K562 (cell line): ENCODE data around the gene OXNAD1. TPM values are rescaled to one million over a fixed set of nuclear protein-coding genes. Genes with fewer than 3 reads are reported as not detected.

Experiments used
- ATAC-seq: fragments of 200-7000 bp; cut with Tn5 transposase; 3 replicates; pipeline ENCODE4 v1.9.1; 2020; ENCODE audit warnings: moderate library complexity
- BruUV-seq: library from RNA; stranded (reverse); fragments of 400-500 nt; replicated peaks from 2 replicates; lab custom pipeline; 2021; lab: Mats Ljungman, UMichigan
- CTCF ChIA-PET: fragments of 300-600 bp; formaldehyde crosslinking; extraction: SDS; loops from one replicate; lab custom pipeline; 2021; ENCODE audit warnings: low intra/inter-chr PET ratio; lab: Yijun Ruan, JAX
- POLR2A ChIA-PET: fragments of 300-600, 350-650 bp; sonication (Branson Sonifier 250); formaldehyde crosslinking; extraction: SDS; loops from one replicate; lab custom pipeline; 2021; ENCODE audit warnings: antibody characterized with exemption, inconsistent platforms; lab: Yijun Ruan, JAX
- DNase-seq, 4 experiments: peaks; one replicate each; pipeline versions ENCODE4 v3.0.0 to v3.0.0-alpha.2; 2011 to 2018; ENCODE audit warnings: low spot score in 3 of 4, mixed read lengths in 3 of 4; ENCODE audit errors: extremely low read depth in 1 of 4
- FAIRE-seq: peaks from 2 replicates; lab custom pipeline; 2011; peaks lifted over from hg19 to GRCh38; lab: Jason Lieb, UNC
- H2AFZ ChIP-seq: 2 replicates; pipeline ENCODE4 v1.6.0; 2011; ENCODE audit warnings: low read depth, low read length, control low read depth, inconsistent platforms
- H3K27ac ChIP-seq: fragments of 200-600 bp; 3 replicates; pipeline ENCODE4 v1.8.0; 2011; ENCODE audit warnings: low read depth, mild to moderate bottlenecking, control low read depth, inconsistent platforms, low read length, moderate library complexity, mixed read lengths; ENCODE audit errors: extremely low read depth
- H3K27me3 ChIP-seq, 2 experiments: fragments of 300-600 bp in 1 of 2; 2 replicates in 1 of 2; 3 replicates in 1 of 2; pipeline versions ENCODE4 v1.6.0 to v1.8.0; 2011; ENCODE audit warnings: inconsistent platforms in 2 of 2, low read length in 2 of 2, mild to moderate bottlenecking in 1 of 2, mixed read lengths in 1 of 2, moderate library complexity in 1 of 2; ENCODE audit not compliant: control insufficient read depth in 2 of 2, insufficient read depth in 2 of 2
- H3K36me3 ChIP-seq: fragments of 300-600 bp; 3 replicates; pipeline ENCODE4 v1.8.0; 2011; ENCODE audit warnings: mild to moderate bottlenecking, low read length, inconsistent platforms; ENCODE audit not compliant: control insufficient read depth, insufficient read depth
- H3K4me1 ChIP-seq, 2 experiments: fragments of 200-600 bp in 1 of 2; replicated peaks in 1 of 2; 2 replicates in 1 of 2; 3 replicates in 1 of 2; pipeline versions ENCODE4 v1.5.1 to v1.8.0; 2011; ENCODE audit warnings: inconsistent platforms in 2 of 2, low read length in 2 of 2, mild to moderate bottlenecking in 1 of 2, mixed read lengths in 1 of 2, moderate library complexity in 1 of 2; ENCODE audit not compliant: control insufficient read depth in 2 of 2, insufficient read depth in 2 of 2
- H3K4me2 ChIP-seq: 2 replicates; pipeline ENCODE4 v1.6.1; 2011; ENCODE audit warnings: low read length, control low read depth, inconsistent platforms, mixed read lengths; ENCODE audit not compliant: insufficient read depth
- H3K4me3 ChIP-seq: fragments of 200-600 bp; sonication (generic), shearing (Covaris generic); 2 replicates; pipeline ENCODE4 v1.5.1; 2016; ENCODE audit warnings: control low read depth, inconsistent platforms
- H3K79me2 ChIP-seq: fragments of 200-600 bp; 3 replicates; pipeline ENCODE4 v1.8.0; 2011; ENCODE audit warnings: low read length, inconsistent platforms; ENCODE audit not compliant: control insufficient read depth, insufficient read depth
- H3K9ac ChIP-seq, 2 experiments: 2 replicates each; pipeline versions ENCODE4 v1.6.0 to v1.6.1; 2011; ENCODE audit warnings: low read depth in 2 of 2, low read length in 2 of 2, control low read depth in 1 of 2, inconsistent platforms in 1 of 2, mild to moderate bottlenecking in 1 of 2, mixed read lengths in 1 of 2; ENCODE audit not compliant: insufficient read depth in 1 of 2
- H3K9me1 ChIP-seq: one replicate; pipeline ENCODE4 v1.6.0; 2011; ENCODE audit warnings: inconsistent platforms, mild to moderate bottlenecking, low read length, moderate library complexity; ENCODE audit not compliant: control insufficient read depth, insufficient read depth
- H3K9me3 ChIP-seq: replicated peaks from 2 replicates; pipeline ENCODE4 v1.5.1; 2011; ENCODE audit warnings: low read depth, low read length, inconsistent platforms; ENCODE audit not compliant: control insufficient read depth, insufficient read depth
- H4K20me1 ChIP-seq: replicated peaks from 2 replicates; pipeline ENCODE4 v1.6.1; 2011; ENCODE audit warnings: low read length, inconsistent platforms, mixed read lengths; ENCODE audit not compliant: control insufficient read depth, insufficient read depth
- EHMT2 ChIP-seq: fragments of 450-650 bp; IDR thresholded peaks from 2 replicates; pipeline ENCODE4 v1.6.1; 2018; ENCODE audit warnings: antibody characterized with exemption
- FOS ChIP-seq: IDR thresholded peaks from 3 replicates; pipeline ENCODE4 v1.6.1; 2011; ENCODE audit not compliant: insufficient read length; ENCODE audit errors: extremely low read depth
- HNRNPH1 ChIP-seq: fragments of 200-400 bp; formaldehyde crosslinking; optimal IDR thresholded peaks from 2 replicates; pipeline ENCODE3; 2017; ENCODE audit warnings: low read depth, mild to moderate bottlenecking, low read length, moderate library complexity
- JUN ChIP-seq, 2 experiments: sonication (generic) in 1 of 2; formaldehyde crosslinking in 1 of 2; IDR thresholded peaks; 2 replicates each; pipeline versions ENCODE4 v1.6.1 to v1.8.0; 2012 to 2022; ENCODE audit warnings: borderline replicate concordance in 2 of 2, mild to moderate bottlenecking in 2 of 2, improper control_type of control experiment in 1 of 2, low read depth in 1 of 2, low read length in 1 of 2, missing genetic modification reagents in 1 of 2
- L3MBTL2 ChIP-seq: fragments of 450-650 bp; IDR thresholded peaks from 2 replicates; pipeline ENCODE4 v1.6.1; 2016; ENCODE audit warnings: mild to moderate bottlenecking, moderate library complexity
- MNT ChIP-seq, 2 experiments: fragments of 450-650 bp; conservative IDR thresholded peaks; 2 replicates each; pipeline ENCODE4 v1.6.1; 2017; ENCODE audit warnings: mild to moderate bottlenecking in 2 of 2, moderate library complexity in 2 of 2
- RAD51 ChIP-seq: fragments of 450-650 bp; IDR thresholded peaks from 2 replicates; pipeline ENCODE4 v1.7.1; 2016; ENCODE audit warnings: low read depth, mild to moderate bottlenecking, borderline replicate concordance
- RBM17 ChIP-seq: fragments of 200-400 bp; formaldehyde crosslinking; IDR thresholded peaks from 2 replicates; pipeline ENCODE4 v1.6.1; 2017; ENCODE audit warnings: low read depth, mild to moderate bottlenecking, low read length, borderline replicate concordance
- WGBS: fragments of 100-300 bp; shearing (Covaris generic); methylation state at CpG from one replicate; pipeline ENCODE4 v1.1.6; 2016; ENCODE audit warnings: low coverage, mixed read lengths; ENCODE audit not compliant: insufficient coverage; ENCODE audit errors: missing lambda C conversion rate; 5-methylcytosine and 5-hydroxymethylcytosine counted together
- in situ Hi-C: fragments of 300-500 bp; cut with MboI; formaldehyde crosslinking; loops from 4 replicates; pipeline ENCODE4 v1.15.0; 2018; ENCODE audit warnings: inconsistent platforms, mixed read lengths
- intact Hi-C: fragments of 100-400 bp; cut with micrococcal nuclease; formaldehyde crosslinking; loops from 2 replicates; pipeline ENCODE4 v1.14.2; 2022
- polyA plus RNA-seq, 8 experiments: library from polyadenylated mRNA; depleted of rRNA in 4 of 8; stranded (reverse) in 5 of 8; unstranded in 3 of 8; fragments of >200 nt; fragmentation: Nextera tagmentation in 2 of 8; fragmentation: Illumina TruSeq in 1 of 8; extraction: Ambion mirVana in 2 of 8; extraction: Trizol in 1 of 8; gene quantifications; 2 replicates each; pipeline versions ENCODE4 v1.2.1 to v1.2.3, GENCODE V29; 2011 to 2014; ENCODE audit warnings: inconsistent platforms in 1 of 8, missing spikeins in 1 of 8
- total RNA-seq, 7 experiments: library from RNA; depleted of rRNA in 6 of 7; stranded (reverse); fragments of >200 nt in 6 of 7; fragmentation: Illumina TruSeq in 2 of 7; extraction: Trizol in 2 of 7; gene quantifications; 2 replicates each; pipeline versions ENCODE4 v1.2.1 to v1.2.3, GENCODE V29; 2011 to 2021; ENCODE audit warnings: low replicate concordance in 1 of 7
- TF ChIP-seq, protein P1 (sequence below): IDR thresholded peaks from 2 replicates; pipeline ENCODE4 v1.6.1; 2016; ENCODE audit warnings: missing genetic modification characterization, missing compliant biosample characterization
- TF ChIP-seq, protein P2 (sequence below): fragments of 200-400 bp; formaldehyde crosslinking; IDR thresholded peaks from 2 replicates; pipeline ENCODE4 v1.6.1; 2017; ENCODE audit warnings: mild to moderate bottlenecking, low read depth, low read length, moderate library complexity
- TF ChIP-seq, protein P3 (sequence below), 2 experiments: fragments of 450-650 bp; IDR thresholded peaks; 2 replicates each; pipeline ENCODE4 v1.6.1; 2016
- TF ChIP-seq, protein P4 (sequence below), 2 experiments: IDR thresholded peaks; 2 replicates each; pipeline ENCODE4 v1.6.1; 2011; ENCODE audit warnings: borderline replicate concordance in 1 of 2, control low read depth in 1 of 2, low read depth in 1 of 2, low read length in 1 of 2, mild to moderate bottlenecking in 1 of 2, mixed read lengths in 1 of 2, moderate library complexity in 1 of 2; ENCODE audit not compliant: insufficient read depth in 1 of 2, insufficient read length in 1 of 2, poor library complexity in 1 of 2, severe bottlenecking in 1 of 2; ENCODE audit errors: extremely low read depth in 1 of 2

Gene OXNAD1
- total and polyA plus RNA-seq, 9 of the 15 experiments (the other 6 are each of a cell fraction or from before 2014, with no cell fraction given) = 12.8 to 44.4 (median 41.1) TPM

DNA sequence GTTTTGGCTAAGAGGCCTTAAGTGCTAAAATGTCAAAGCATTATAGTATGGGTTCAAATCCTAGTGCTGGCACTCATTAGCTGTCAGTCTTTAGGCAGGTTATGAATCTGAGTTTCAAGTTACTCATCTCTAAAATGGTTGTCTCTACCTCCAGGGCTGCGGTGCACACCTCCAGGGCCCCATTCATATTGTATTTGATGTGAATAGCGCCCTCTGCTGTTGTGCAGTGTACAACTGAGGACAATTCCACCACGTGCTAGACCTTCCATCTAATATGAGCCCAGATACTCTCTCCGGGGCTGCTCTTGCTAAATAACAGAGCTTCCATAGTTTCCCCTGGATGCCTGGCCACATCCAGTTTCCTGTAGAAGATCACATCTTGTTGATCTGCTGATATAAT is 54.3 kb downstream of the OXNAD1 start:
- H2AFZ ChIP-seq = peak overlapping the region; percentile 81
- in situ Hi-C loops = no loop called here
- H3K4me3 ChIP-seq = no peak overlapping the region
- ChIA-PET CTCF (interaction anchor here (0.5 to 3.0 kb wide), 3 partner anchors 29 to 867 kb away, joined by 3 to 24 read pairs (median 13); no protein-coding TSS in a partner anchor), POLR2A (interaction anchor here (0.7 to 1.1 kb wide), 2 partner anchors 17 to 54 kb away, joined by 3 read pairs; partner anchors contain the start of genes DPH3 and OXNAD1)
- peak; percentile 84 to 87 (median 84) for DNase-seq
- H3K27me3 ChIP-seq = no peaks in the 10 kb centered on the region
- H3K4me1 ChIP-seq = peaks cover 0 to 12% of the 10 kb centered on the region in 2 experiments; a peak in 2 of 5 replicates
- H3K36me3 ChIP-seq = peaks cover 77% of the 10 kb centered on the region
- peak; percentile 94 for FAIRE-seq
- peak overlapping the region in 1 of 2 experiments; percentile 45; a peak in 2 of 4 replicates for H3K9ac ChIP-seq
- H4K20me1 ChIP-seq = no peaks in the 10 kb centered on the region
- H3K4me2 ChIP-seq = no peak overlapping the region
- intact Hi-C loops = loop anchor here (1.0 kb wide), 3 partner anchors 29 to 231 kb away; no protein-coding TSS in a partner anchor
- BruUV-seq = no TSS peak
- peak overlapping the region; percentile 57; the same call in 2 of the 3 replicates for H3K27ac ChIP-seq
- H3K9me1 ChIP-seq = no peaks in the 10 kb centered on the region
- no peaks in the 10 kb centered on the region for H3K9me3 ChIP-seq
- ATAC-seq = peak; percentile 97
- 24% methylated on average over 4 of the region's 4 CpGs for WGBS
- no peaks in the 10 kb centered on the region for H3K79me2 ChIP-seq
- TF ChIP-seq, protein P1, sequence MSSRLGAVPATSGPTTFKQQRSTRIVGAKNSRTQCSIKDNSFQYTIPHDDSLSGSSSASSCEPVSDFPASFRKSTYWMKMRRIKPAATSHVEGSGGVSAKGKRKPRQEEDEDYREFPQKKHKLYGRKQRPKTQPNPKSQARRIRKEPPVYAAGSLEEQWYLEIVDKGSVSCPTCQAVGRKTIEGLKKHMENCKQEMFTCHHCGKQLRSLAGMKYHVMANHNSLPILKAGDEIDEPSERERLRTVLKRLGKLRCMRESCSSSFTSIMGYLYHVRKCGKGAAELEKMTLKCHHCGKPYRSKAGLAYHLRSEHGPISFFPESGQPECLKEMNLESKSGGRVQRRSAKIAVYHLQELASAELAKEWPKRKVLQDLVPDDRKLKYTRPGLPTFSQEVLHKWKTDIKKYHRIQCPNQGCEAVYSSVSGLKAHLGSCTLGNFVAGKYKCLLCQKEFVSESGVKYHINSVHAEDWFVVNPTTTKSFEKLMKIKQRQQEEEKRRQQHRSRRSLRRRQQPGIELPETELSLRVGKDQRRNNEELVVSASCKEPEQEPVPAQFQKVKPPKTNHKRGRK (tag) = no peak
- TF ChIP-seq JUN (IDR thresholded peaks at IDR 0.05; ENCODE audit: borderline replicate concordance, low read depth, low read length) (no peak), JUN (CRISPR knock-in tag; IDR thresholded peaks at IDR 0.05; ENCODE audit: borderline replicate concordance) (no peak), MNT (conservative IDR thresholded peaks at IDR 0.05) (peak; percentile 73 to 84), RBM17 (no peak), HNRNPH1 (no peak), EHMT2 (no peak), FOS (no peak), L3MBTL2 (peak; percentile 74), RAD51 (peak; percentile 44; the same call in 1 of the 2 replicates)
- TF ChIP-seq, protein P2, sequence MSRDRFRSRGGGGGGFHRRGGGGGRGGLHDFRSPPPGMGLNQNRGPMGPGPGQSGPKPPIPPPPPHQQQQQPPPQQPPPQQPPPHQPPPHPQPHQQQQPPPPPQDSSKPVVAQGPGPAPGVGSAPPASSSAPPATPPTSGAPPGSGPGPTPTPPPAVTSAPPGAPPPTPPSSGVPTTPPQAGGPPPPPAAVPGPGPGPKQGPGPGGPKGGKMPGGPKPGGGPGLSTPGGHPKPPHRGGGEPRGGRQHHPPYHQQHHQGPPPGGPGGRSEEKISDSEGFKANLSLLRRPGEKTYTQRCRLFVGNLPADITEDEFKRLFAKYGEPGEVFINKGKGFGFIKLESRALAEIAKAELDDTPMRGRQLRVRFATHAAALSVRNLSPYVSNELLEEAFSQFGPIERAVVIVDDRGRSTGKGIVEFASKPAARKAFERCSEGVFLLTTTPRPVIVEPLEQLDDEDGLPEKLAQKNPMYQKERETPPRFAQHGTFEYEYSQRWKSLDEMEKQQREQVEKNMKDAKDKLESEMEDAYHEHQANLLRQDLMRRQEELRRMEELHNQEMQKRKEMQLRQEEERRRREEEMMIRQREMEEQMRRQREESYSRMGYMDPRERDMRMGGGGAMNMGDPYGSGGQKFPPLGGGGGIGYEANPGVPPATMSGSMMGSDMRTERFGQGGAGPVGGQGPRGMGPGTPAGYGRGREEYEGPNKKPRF = no peak
- TF ChIP-seq, protein P3, sequence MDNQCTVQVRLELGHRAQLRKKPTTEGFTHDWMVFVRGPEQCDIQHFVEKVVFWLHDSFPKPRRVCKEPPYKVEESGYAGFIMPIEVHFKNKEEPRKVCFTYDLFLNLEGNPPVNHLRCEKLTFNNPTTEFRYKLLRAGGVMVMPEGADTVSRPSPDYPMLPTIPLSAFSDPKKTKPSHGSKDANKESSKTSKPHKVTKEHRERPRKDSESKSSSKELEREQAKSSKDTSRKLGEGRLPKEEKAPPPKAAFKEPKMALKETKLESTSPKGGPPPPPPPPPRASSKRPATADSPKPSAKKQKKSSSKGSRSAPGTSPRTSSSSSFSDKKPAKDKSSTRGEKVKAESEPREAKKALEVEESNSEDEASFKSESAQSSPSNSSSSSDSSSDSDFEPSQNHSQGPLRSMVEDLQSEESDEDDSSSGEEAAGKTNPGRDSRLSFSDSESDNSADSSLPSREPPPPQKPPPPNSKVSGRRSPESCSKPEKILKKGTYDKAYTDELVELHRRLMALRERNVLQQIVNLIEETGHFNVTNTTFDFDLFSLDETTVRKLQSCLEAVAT (IDR thresholded peaks at IDR 0.05) = no peak
- TF ChIP-seq, protein P4, sequence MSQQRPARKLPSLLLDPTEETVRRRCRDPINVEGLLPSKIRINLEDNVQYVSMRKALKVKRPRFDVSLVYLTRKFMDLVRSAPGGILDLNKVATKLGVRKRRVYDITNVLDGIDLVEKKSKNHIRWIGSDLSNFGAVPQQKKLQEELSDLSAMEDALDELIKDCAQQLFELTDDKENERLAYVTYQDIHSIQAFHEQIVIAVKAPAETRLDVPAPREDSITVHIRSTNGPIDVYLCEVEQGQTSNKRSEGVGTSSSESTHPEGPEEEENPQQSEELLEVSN (IDR thresholded peaks at IDR 0.05; ENCODE audit: borderline replicate concordance in 1 of 2, extremely low read depth in 1 of 2, insufficient read depth in 1 of 2, insufficient read length in 1 of 2, low read depth in 1 of 2, low read length in 1 of 2, poor library complexity in 1 of 2, severe bottlenecking in 1 of 2) = no peak
